T-cell (primary cell): Measurements from ENCODE around the gene CLCNKB. TPM values are rescaled to one million over a fixed set of nuclear protein-coding genes. Genes with fewer than 3 reads are reported as not detected.
"Not testable (repeated sequence)": the region's sequence is repeated elsewhere in the genome, so short reads cannot be mapped to it uniquely, and the experiment has no call there.

ENCODE experiments used
- ATAC-seq, 4 experiments: fragments of 200-7000 bp in 3 of 4; fragments of 150-1000 bp in 1 of 4; cut with Tn5 transposase; replicated peaks in 1 of 4; 1 replicate in 3 of 4; 2 replicates in 1 of 4; pipeline ENCODE4 v1.10.0; 2021; ENCODE audit warnings: moderate library complexity in 3 of 4, mild to moderate bottlenecking in 2 of 4, moderate number of reproducible peaks in 1 of 4
- CTCF ChIA-PET, 2 donors: fragments of 300-600 bp; sonication (Branson Sonifier 250); formaldehyde crosslinking; loops; one replicate each; lab custom pipeline; 2022; ENCODE audit warnings: antibody characterized with exemption in 2 of 2; lab: Charles Lee
- POLR2A ChIA-PET, 2 donors: fragments of 300-600 bp; sonication (Branson Sonifier 250); formaldehyde crosslinking; loops; one replicate each; lab custom pipeline; 2022; ENCODE audit warnings: antibody characterized with exemption in 2 of 2; lab: Charles Lee
- DNase-seq, 35 experiments: peaks; one replicate each; pipeline versions ENCODE4 v3.0.0 to v3.0.0-alpha.2; 2013 to 2023
- H3K27ac ChIP-seq: one replicate; pipeline ENCODE4 v1.5.1; 2013; ENCODE audit warnings: low read length
- H3K27me3 ChIP-seq, 2 experiments: replicated peaks in 1 of 2; 1 replicate in 1 of 2; 2 replicates in 1 of 2; pipeline versions ENCODE4 v1.6.1 to v1.7.0; 2013; ENCODE audit warnings: low read length in 1 of 2, mixed read lengths in 1 of 2; ENCODE audit not compliant: control insufficient read depth in 2 of 2, insufficient read depth in 2 of 2; ENCODE audit errors: extremely low read depth in 1 of 2
- H3K36me3 ChIP-seq, 2 donors: 1 replicate in 1 of 2; 2 replicates in 1 of 2; pipeline versions ENCODE4 v1.6.1 to v1.7.0; 2013; ENCODE audit warnings: low read length in 1 of 2; ENCODE audit not compliant: control insufficient read depth in 2 of 2, insufficient read depth in 1 of 2; ENCODE audit errors: extremely low read depth in 1 of 2
- H3K4me1 ChIP-seq, 2 experiments: 1 replicate in 1 of 2; 2 replicates in 1 of 2; pipeline versions ENCODE4 v1.6.1 to v1.7.0; 2013; ENCODE audit warnings: low read length in 2 of 2, mixed read lengths in 1 of 2; ENCODE audit not compliant: insufficient read depth in 2 of 2, control insufficient read depth in 1 of 2; ENCODE audit errors: extremely low read depth in 1 of 2
- H3K4me3 ChIP-seq, 2 donors: 1 replicate in 1 of 2; 2 replicates in 1 of 2; pipeline versions ENCODE4 v1.5.1 to v1.7.0; 2013; ENCODE audit warnings: mild to moderate bottlenecking in 2 of 2, low read length in 1 of 2, moderate library complexity in 1 of 2; ENCODE audit not compliant: control insufficient read depth in 1 of 2; ENCODE audit errors: extremely low read depth in 1 of 2
- H3K9me3 ChIP-seq: 2 replicates; pipeline ENCODE4 v1.7.0; 2013
- H3K27ac Mint-ChIP-seq, 2 donors: one replicate each; pipeline ENCODE4 v1.8.0; 2020 to 2021; ENCODE audit warnings: mild to moderate bottlenecking in 2 of 2, mixed read lengths in 2 of 2
- H3K27me3 Mint-ChIP-seq, 2 donors: one replicate each; pipeline ENCODE4 v1.8.0; 2021 to 2022; ENCODE audit warnings: mixed read lengths in 2 of 2
- H3K36me3 Mint-ChIP-seq: one replicate; pipeline ENCODE4 v1.8.0; 2021; ENCODE audit warnings: mixed read lengths
- H3K4me1 Mint-ChIP-seq, 3 donors: one replicate each; pipeline ENCODE4 v1.8.0; 2020 to 2022; ENCODE audit warnings: mixed read lengths in 3 of 3, mild to moderate bottlenecking in 1 of 3
- H3K4me3 Mint-ChIP-seq, 3 donors: one replicate each; pipeline ENCODE4 v1.8.0; 2020 to 2022; ENCODE audit warnings: mild to moderate bottlenecking in 3 of 3, mixed read lengths in 3 of 3, moderate library complexity in 3 of 3
- H3K9me3 Mint-ChIP-seq, 3 donors: one replicate each; pipeline ENCODE4 v1.8.0; 2020 to 2022; ENCODE audit warnings: mixed read lengths in 3 of 3
- WGBS: methylation state at CpG from one replicate; pipeline ENCODE4 v1.1.5; 2013; ENCODE audit warnings: missing lambda C conversion rate; ENCODE audit not compliant: insufficient coverage; 5-methylcytosine and 5-hydroxymethylcytosine counted together
- total RNA-seq, 35 experiments: library from RNA in 6 of 35; stranded (reverse) in 6 of 35; fragments of 120-200 nt in 1 of 35; gene quantifications; one replicate each; pipeline versions ENCODE4 v1.2.1 to v1.2.4 and lab custom pipeline; 2013 to 2026

CLCNKB gene
- total RNA-seq, 5 donors from 2014 or later (not counting 1 experiment from before 2014, with no cell fraction given): not detected

DNA sequence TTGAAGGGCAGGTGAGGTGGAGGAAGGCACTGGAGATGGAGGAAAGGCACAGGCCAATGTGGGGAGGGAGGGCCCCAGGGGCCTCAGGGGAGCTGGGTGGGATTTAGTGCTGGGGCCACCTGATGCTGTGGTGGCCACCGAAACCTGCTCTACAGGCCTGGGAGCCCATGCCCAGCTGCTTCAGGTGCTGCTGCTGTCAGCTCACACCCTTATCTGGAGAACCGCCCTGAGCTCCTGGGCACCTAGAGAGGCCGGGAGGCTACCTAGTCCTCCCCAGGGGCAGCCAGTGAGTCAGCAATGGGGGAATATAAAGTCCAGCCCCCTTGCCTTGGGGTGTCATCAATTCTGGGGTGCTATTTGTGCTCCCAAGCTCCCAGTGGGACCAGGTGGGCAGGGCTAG, 17.7 kb downstream of the CLCNKB start:
- CTCF ChIA-PET: interaction anchor here in 1 of 2 donors (0.6 kb wide), 1 partner anchor 126 kb away, joined by 5 read pairs; no protein-coding TSS in a partner anchor
- Mint-ChIP-seq H3K4me1 (peaks cover 14 to 18% (median 18%) of the 10 kb centered on the region in 3 donors), H3K27ac (no peak overlapping the region), H3K36me3 (no peaks in the 10 kb centered on the region), H3K4me3 (no peak overlapping the region), H3K9me3 (no peaks in the 10 kb centered on the region), H3K27me3 (peaks cover 9 to 10% of the 10 kb centered on the region in 2 donors)
- DNase-seq (no peak), ATAC-seq (no peak)
- POLR2A ChIA-PET: interaction anchor here in 1 of 2 donors (0.5 kb wide), 1 partner anchor 123 kb away, joined by 7 read pairs; no protein-coding TSS in a partner anchor
- H3K27me3 ChIP-seq: peaks cover 0 to 29% of the 10 kb centered on the region in 2 experiments
- H3K4me3 ChIP-seq: no peak overlapping the region
- H3K4me1 ChIP-seq: peaks cover 0 to 8% of the 10 kb centered on the region in 2 experiments
- no peaks in the 10 kb centered on the region for H3K9me3 ChIP-seq
- 84% methylated on average over 3 of the region's 3 CpGs for WGBS
- H3K27ac ChIP-seq: no peak overlapping the region
- H3K36me3 ChIP-seq: no peaks in the 10 kb centered on the region

DNA sequence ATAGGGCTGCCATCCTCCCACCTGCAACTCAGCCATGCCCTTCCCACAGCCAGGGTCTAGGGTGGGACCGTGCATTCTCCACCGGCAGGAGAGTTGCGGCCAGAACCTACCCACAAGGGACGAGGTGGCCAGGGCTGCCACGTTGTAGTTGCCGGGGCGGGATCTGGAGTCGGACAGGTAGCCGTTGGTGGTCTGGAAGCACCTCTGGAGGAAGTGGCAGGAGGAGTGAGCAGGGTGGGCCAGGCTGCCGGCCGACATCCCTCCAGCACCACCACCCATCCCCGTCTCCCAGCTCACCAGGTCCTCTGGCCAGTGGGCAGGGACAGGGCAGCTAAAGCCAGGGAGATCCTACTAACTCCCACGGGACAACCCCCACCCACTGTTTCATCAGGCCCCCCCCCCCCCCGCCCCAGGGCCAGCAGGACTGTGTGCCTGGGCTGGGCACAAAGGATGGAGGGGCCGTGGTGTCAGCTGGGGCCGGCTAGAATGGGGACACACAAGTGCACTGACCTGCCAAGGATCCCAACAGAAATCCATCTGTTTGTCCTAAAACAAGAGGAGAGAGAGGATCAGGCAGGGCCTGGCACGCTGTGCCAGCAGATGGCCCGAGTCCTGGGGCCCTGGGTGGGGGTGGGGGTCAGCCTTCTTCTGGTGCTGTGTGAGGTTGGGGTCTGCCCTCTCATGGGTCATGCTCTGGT, 18.6 kb downstream of the CLCNKB start:
- H3K27ac ChIP-seq, H3K9me3 Mint-ChIP-seq, H3K36me3 ChIP-seq, H3K4me3 Mint-ChIP-seq, DNase-seq, H3K36me3 Mint-ChIP-seq, H3K27me3 Mint-ChIP-seq, POLR2A ChIA-PET, H3K4me1 ChIP-seq, CTCF ChIA-PET, H3K9me3 ChIP-seq, H3K4me3 ChIP-seq, ATAC-seq, H3K27ac Mint-ChIP-seq: not testable (repeated sequence)
- H3K27me3 ChIP-seq: peaks cover 0 to 31% of the 10 kb centered on the region in 2 experiments
- peaks cover 14 to 18% (median 18%) of the 10 kb centered on the region in 3 donors for H3K4me1 Mint-ChIP-seq
- 60% methylated on average over 2 of the region's 18 CpGs for WGBS

DNA sequence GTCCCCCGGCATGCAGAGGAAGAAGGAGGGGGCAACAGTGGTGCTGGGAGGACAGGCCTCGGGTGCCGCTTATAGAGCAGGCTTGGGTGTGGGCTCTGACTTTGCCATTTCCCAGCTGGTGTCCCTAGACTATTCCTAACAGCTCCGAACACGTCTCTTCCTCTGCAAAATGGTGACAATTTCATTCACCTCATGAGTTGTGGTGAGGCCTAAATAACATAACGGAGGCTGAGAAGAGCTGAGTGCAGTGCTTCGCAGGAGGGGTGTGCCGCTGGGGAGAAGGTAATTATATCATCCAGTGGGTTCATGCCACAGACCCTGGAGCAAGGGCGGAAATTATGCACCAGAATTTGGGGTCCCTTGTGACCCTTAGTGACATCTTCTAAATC, 19.1 kb downstream of the CLCNKB start:
- CTCF ChIA-PET, H3K27me3 Mint-ChIP-seq, H3K36me3 Mint-ChIP-seq, H3K4me1 ChIP-seq, POLR2A ChIA-PET, DNase-seq, H3K27ac Mint-ChIP-seq, H3K4me3 Mint-ChIP-seq, ATAC-seq, H3K9me3 Mint-ChIP-seq, H3K36me3 ChIP-seq, H3K27ac ChIP-seq, H3K9me3 ChIP-seq, H3K4me3 ChIP-seq: not testable (repeated sequence)
- peaks cover 14 to 18% (median 18%) of the 10 kb centered on the region in 3 donors for H3K4me1 Mint-ChIP-seq
- H3K27me3 ChIP-seq: peaks cover 0 to 26% of the 10 kb centered on the region in 2 experiments
- WGBS: 92% methylated on average over 1 of the region's 9 CpGs

DNA sequence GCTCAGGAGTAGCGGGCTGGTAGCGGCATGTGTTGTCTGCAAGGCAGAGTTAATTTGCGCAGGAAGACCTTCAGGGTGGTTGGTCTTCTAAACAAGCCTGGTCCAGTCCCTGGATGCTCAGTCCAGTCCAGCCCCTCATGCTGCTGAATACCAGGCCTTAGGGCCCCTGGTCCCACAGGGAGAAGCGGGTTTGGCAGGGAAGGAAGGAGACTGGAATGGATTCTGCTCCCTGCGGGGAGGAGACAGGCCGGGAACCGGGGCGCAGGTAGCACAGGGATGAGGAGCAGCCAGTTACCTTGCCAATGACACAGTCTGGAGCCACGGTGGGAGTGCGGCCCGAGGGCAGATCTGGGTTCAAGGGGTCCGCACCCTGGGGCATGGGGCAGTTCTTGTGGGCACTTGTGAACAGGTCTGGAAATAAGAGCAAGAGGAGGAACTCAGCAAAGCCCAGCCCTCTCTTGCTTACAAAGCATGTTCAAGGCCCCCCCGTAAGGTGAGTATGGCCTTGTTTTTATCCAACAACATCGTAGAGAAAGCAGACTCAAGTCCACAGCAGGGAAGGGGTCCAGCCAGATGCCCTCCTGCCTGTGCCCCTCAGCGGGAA, 19.7 kb downstream of the CLCNKB start:
- POLR2A ChIA-PET: no interaction called here
- Histone ChIP-seq H3K4me3 (no peak overlapping the region), H3K27ac (no peak overlapping the region), H3K27me3 (peaks cover 0 to 30% of the 10 kb centered on the region in 2 experiments), H3K4me1 (peaks cover 0 to 6% of the 10 kb centered on the region in 2 experiments), H3K36me3 (no peaks in the 10 kb centered on the region), H3K9me3 (no peaks in the 10 kb centered on the region)
- Mint-ChIP-seq H3K27ac (no peak overlapping the region), H3K9me3 (no peaks in the 10 kb centered on the region), H3K4me3 (no peak overlapping the region), H3K4me1 (peaks cover 14 to 18% (median 18%) of the 10 kb centered on the region in 3 donors), H3K27me3 (peaks cover 8 to 9% of the 10 kb centered on the region in 2 donors), H3K36me3 (no peaks in the 10 kb centered on the region)
- DNase-seq (no peak), ATAC-seq (no peak)
- WGBS: 89% methylated on average over 11 of the region's 15 CpGs
- CTCF ChIA-PET: no interaction called here

DNA sequence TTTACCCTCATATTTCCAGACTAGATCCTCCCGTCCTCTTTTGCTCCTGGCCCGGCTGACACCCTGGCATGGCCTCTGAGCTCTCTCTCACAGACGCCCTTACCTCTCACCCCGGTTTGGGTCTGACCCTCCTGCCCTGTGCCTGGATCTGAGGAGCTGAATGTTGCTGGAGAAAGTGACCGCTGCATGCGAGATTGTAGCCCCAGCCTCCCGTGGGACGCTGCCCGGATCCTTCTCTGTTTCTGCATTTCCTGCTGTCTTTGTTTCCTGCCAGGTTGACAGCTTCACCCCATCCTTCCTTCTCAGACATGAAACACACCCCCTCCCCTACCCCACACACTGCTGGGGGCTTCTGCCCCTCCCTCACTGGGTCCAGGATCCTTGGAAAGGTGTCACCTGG, 20.3 kb downstream of the CLCNKB start:
- Histone ChIP-seq H3K4me1 (peaks cover 0 to 6% of the 10 kb centered on the region in 2 experiments), H3K36me3 (no peaks in the 10 kb centered on the region), H3K9me3 (no peaks in the 10 kb centered on the region), H3K27ac (no peak overlapping the region), H3K4me3 (no peak overlapping the region), H3K27me3 (peaks cover 0 to 34% of the 10 kb centered on the region in 2 experiments)
- POLR2A ChIA-PET: no interaction called here
- Mint-ChIP-seq H3K9me3 (no peaks in the 10 kb centered on the region), H3K27me3 (peaks cover 8 to 9% of the 10 kb centered on the region in 2 donors), H3K27ac (no peak overlapping the region), H3K4me1 (peaks cover 14 to 18% (median 18%) of the 10 kb centered on the region in 3 donors), H3K4me3 (no peak overlapping the region), H3K36me3 (no peaks in the 10 kb centered on the region)
- 48% methylated on average over 7 of the region's 9 CpGs for WGBS
- DNase-seq (no peak), ATAC-seq (no peak)
- CTCF ChIA-PET: no interaction called here

DNA sequence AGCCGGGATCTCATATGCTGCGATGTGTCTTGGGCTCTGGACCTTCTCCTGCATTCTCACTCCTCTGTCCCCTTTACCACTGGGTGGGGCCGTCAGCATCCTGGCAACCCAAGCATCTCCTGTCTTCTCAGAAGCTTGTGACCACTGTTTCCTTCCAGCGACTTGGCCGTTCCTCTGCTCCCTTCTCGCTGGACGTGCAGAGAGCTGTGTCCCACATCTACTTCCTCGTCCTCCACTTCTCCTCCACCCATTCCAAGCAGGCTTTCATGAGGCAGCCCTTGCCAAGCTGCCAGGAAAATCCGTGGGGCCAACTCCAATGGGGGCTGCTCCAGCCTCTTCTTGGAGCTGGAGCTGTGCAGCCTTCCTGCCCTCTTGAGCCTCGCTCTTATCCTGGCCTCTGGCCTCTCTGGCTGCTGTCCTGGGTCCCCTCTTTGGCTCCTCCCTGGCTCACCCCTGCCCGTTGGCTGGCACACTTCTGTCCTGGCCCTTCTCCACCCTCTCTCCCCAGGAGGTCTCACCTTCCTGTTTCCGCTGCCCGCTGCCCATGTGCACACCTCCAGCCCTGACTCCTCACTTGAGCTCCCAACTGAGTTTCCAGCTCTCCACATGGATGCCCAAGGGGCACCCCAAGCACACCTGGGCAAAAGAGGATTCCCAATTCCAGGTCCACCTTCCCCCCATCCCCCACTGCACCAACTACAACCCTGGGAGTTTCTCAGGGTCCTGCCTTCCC, 21.1 kb downstream of the CLCNKB start:
- 37% methylated on average over 13 of the region's 13 CpGs for WGBS
- ChIA-PET CTCF (no interaction called here), POLR2A (no interaction called here)
- Histone ChIP-seq H3K4me1 (peaks cover 0 to 11% of the 10 kb centered on the region in 2 experiments), H3K36me3 (no peaks in the 10 kb centered on the region), H3K4me3 (no peak overlapping the region), H3K27ac (no peak overlapping the region), H3K27me3 (peaks cover 0 to 34% of the 10 kb centered on the region in 2 experiments), H3K9me3 (no peaks in the 10 kb centered on the region)
- Mint-ChIP-seq H3K27ac (peak overlapping the region in 1 of 2 donors; percentile 53), H3K4me1 (peaks cover 14 to 20% (median 18%) of the 10 kb centered on the region in 3 donors), H3K36me3 (no peaks in the 10 kb centered on the region), H3K4me3 (peak overlapping the region in 1 of 3 donors; percentile 11), H3K9me3 (no peaks in the 10 kb centered on the region), H3K27me3 (peaks cover 8 to 9% of the 10 kb centered on the region in 2 donors)
- no peak for ATAC-seq
- DNase-seq: no peak
